ENCODE results near the gene PTPRE. TPM values are rescaled to one million over a fixed set of nuclear protein-coding genes. Genes with fewer than 3 reads are reported as not detected.

Gene PTPRE
- total and polyA plus RNA-seq, 2 of the 4 experiments (the other 2 are of a cell fraction): 0.34 to 0.54 TPM

DNA sequence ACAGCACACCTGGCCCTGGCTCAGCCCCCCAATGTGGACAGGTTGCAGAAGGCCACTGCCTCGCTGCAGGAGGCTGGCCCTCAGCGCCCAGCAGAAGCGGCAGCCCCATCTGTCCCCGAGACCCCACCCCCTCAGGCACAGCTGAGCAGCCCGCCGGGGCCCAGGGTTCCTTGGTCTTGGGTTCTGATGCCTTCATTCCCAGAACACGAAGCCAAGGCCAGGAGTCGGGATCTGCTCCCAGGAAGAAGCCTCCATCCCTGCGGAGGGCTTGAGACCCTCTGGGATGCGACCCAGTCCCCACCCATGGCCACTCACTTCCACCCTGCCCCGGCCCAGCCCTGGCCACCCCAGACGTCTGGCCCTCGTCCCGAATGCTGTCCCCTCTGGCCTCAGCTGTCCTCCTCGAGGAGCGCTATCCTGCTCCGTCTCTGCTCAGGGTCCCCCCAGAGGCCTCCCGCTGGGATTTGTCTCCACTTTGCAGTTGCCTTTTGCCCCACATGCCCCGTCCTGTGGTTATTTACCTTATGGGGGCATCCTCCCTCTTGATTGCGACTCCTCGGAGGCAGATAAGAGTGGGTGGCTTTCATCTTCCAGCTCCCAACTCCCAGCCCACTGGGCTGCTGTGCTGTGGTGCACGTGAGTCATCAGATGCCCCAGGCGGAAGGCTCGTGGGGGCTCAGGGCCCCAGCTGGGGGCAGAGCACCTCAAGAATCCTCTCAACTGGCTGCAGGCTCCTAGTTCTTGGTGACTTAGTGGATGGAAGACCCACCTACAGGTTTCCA, 121.8 kb downstream of the PTPRE start:
- Histone ChIP-seq H4K8ac (ENCODE audit: low read depth in 2 of 2, low read length in 2 of 2) (no peak overlapping the region), H3K23ac (ENCODE audit: low read depth, low read length) (no peak overlapping the region), H3K4ac (ENCODE audit: low read depth, low read length) (no peak overlapping the region), H2AFZ (replicated peaks; ENCODE audit: low read length, poor library complexity) (no peak overlapping the region), H3K9me3 (ENCODE audit: control insufficient read depth, insufficient read depth, low read length) (no peaks in the 10 kb centered on the region), H3K27me3 (ENCODE audit: control insufficient read depth, insufficient read depth, low read length) (no peaks in the 10 kb centered on the region; the same call in 1 of the 2 replicates), H4K20me1 (ENCODE audit: insufficient read depth, low read length) (no peaks in the 10 kb centered on the region), H2BK120ac (ENCODE audit: low read depth, low read length) (no peak overlapping the region), H3K9ac (ENCODE audit: low read depth, low read length) (no peak overlapping the region), H3K9me1 (ENCODE audit: insufficient read depth, low read length) (no peaks in the 10 kb centered on the region), H3K14ac (replicated peaks; ENCODE audit: low read depth, low read length) (no peak overlapping the region), H3K18ac (ENCODE audit: low read depth, low read length) (no peak overlapping the region), H3K4me3 (ENCODE audit: insufficient read depth, low read depth, low read length) (no peak overlapping the region), H2BK15ac (ENCODE audit: low read depth, low read length) (no peak overlapping the region), H4K5ac (ENCODE audit: low read depth, low read length) (no peak overlapping the region), H2AK9ac (replicated peaks; ENCODE audit: low read depth, low read length, poor library complexity) (no peak overlapping the region), H3K27ac (ENCODE audit: insufficient read depth, low read length) (no peak overlapping the region), H3K4me2 (ENCODE audit: low read depth, low read length) (no peak overlapping the region), H4K91ac (ENCODE audit: insufficient read depth, low read depth, low read length) (no peak overlapping the region), H3K36me3 (ENCODE audit: control insufficient read depth, insufficient read depth, low read length) (no peaks in the 10 kb centered on the region), H3K4me1 (ENCODE audit: control insufficient read depth, insufficient read depth, low read length) (no peaks in the 10 kb centered on the region), H3K56ac (ENCODE audit: extremely low read depth, insufficient read depth, low read length) (no peak overlapping the region), H2BK20ac (ENCODE audit: low read depth, low read length) (no peak overlapping the region), H2AK5ac (ENCODE audit: low read depth, low read length) (no peak overlapping the region), H2BK5ac (ENCODE audit: low read depth, low read length, poor library complexity, severe bottlenecking) (no peak overlapping the region), H3K79me1 (ENCODE audit: low read depth in 1 of 2, low read length in 2 of 2) (no peaks in the 10 kb centered on the region)
- dilution Hi-C loops (cut with HindIII; ENCODE audit: low sequenced_read_pairs, unreplicated experiment): no loop called here
- intact Hi-C loops (cut with micrococcal nuclease): no loop called here
- POLR2A ChIA-PET (ENCODE audit: unreplicated experiment): no interaction called here
- CTCF ChIA-PET: no interaction called here
- no peak for TF ChIP-seq BHLHE40 (IDR thresholded peaks at IDR 0.05; ENCODE audit: low read depth, low read length)
- TF ChIP-seq, protein P1, sequence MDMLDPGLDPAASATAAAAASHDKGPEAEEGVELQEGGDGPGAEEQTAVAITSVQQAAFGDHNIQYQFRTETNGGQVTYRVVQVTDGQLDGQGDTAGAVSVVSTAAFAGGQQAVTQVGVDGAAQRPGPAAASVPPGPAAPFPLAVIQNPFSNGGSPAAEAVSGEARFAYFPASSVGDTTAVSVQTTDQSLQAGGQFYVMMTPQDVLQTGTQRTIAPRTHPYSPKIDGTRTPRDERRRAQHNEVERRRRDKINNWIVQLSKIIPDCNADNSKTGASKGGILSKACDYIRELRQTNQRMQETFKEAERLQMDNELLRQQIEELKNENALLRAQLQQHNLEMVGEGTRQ (IDR thresholded peaks at IDR 0.05; ENCODE audit: low read depth, low read length): no peak
- TF ChIP-seq, protein P2, sequence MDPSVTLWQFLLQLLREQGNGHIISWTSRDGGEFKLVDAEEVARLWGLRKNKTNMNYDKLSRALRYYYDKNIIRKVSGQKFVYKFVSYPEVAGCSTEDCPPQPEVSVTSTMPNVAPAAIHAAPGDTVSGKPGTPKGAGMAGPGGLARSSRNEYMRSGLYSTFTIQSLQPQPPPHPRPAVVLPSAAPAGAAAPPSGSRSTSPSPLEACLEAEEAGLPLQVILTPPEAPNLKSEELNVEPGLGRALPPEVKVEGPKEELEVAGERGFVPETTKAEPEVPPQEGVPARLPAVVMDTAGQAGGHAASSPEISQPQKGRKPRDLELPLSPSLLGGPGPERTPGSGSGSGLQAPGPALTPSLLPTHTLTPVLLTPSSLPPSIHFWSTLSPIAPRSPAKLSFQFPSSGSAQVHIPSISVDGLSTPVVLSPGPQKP (IDR thresholded peaks at IDR 0.05; ENCODE audit: borderline replicate concordance, low read depth, low read length): no peak
- no peak for TF ChIP-seq SMC3 (IDR thresholded peaks at IDR 0.05; ENCODE audit: low read depth, low read length)
- no peak for TF ChIP-seq MXI1 (IDR thresholded peaks at IDR 0.05; ENCODE audit: borderline replicate concordance, low read depth, low read length)
- no peak for TF ChIP-seq RFX5 (IDR thresholded peaks at IDR 0.05; ENCODE audit: low read depth, low read length)
- TF ChIP-seq CHD1 (IDR thresholded peaks at IDR 0.05; ENCODE audit: low read depth, low read length): no peak
- no peak for TF ChIP-seq MAFK (IDR thresholded peaks at IDR 0.05; ENCODE audit: low read depth, low read length)
- TF ChIP-seq, protein P3, sequence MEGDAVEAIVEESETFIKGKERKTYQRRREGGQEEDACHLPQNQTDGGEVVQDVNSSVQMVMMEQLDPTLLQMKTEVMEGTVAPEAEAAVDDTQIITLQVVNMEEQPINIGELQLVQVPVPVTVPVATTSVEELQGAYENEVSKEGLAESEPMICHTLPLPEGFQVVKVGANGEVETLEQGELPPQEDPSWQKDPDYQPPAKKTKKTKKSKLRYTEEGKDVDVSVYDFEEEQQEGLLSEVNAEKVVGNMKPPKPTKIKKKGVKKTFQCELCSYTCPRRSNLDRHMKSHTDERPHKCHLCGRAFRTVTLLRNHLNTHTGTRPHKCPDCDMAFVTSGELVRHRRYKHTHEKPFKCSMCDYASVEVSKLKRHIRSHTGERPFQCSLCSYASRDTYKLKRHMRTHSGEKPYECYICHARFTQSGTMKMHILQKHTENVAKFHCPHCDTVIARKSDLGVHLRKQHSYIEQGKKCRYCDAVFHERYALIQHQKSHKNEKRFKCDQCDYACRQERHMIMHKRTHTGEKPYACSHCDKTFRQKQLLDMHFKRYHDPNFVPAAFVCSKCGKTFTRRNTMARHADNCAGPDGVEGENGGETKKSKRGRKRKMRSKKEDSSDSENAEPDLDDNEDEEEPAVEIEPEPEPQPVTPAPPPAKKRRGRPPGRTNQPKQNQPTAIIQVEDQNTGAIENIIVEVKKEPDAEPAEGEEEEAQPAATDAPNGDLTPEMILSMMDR (conservative IDR thresholded peaks at IDR 0.05; ENCODE audit: low read depth, low read length): no peak
- no peak for TF ChIP-seq MAZ (IDR thresholded peaks at IDR 0.05; ENCODE audit: borderline replicate concordance, low read depth, low read length)
- no TSS peak for BruUV-seq (replicated peaks)
- WGBS, 2 experiments (ENCODE audit: extremely low coverage in 2 of 2, insufficient read length in 1 of 2): 86% methylated on average over 8 of the region's 24 CpGs; no CpG with 5 or more reads in 1 of the 2 experiments
- no peak for ATAC-seq (ENCODE audit: low read depth)
- in situ Hi-C loops (cut with MboI; ENCODE audit: low sequenced_read_pairs): no loop called here
- DNase-seq: no peak
